ENCODE data around the gene TBX5. TPM values are rescaled to one million over a fixed set of nuclear protein-coding genes. Genes with fewer than 3 reads are reported as not detected.

TBX5 gene
- not detected in 3 replicates for polyA plus RNA-seq
- polyA plus RNA-seq (2011; ENCODE audit: low read depth), result not detected
- polyA plus RNA-seq (2011; cell fraction: cytosol; rRNA removed), result not detected in 2 replicates
- polyA plus RNA-seq (2011; cell fraction: nucleus; rRNA removed), result not detected in 2 replicates
- not detected in 2 replicates for polyA plus RNA-seq (2012; ENCODE audit: low replicate concordance)
- polyA minus RNA-seq, result not detected in 3 replicates
- not detected for polyA minus RNA-seq (2011; cell fraction: cytosol; rRNA and poly(A)+ RNA removed)
- polyA minus RNA-seq (2011; cell fraction: nucleus; rRNA and poly(A)+ RNA removed), result not detected in 2 replicates

GRCh38 chr12:114405519-114406271 is at the start of gene TBX5:
TBX5 (minus strand) TSS chr12:114406144; CDS start chr12:114403898, 2,246 bp downstream.
- Histone ChIP-seq H3K4me3 (ENCODE audit: control insufficient read depth in 2 of 3, extremely low read depth in 1 of 3, insufficient read depth in 2 of 3, low read depth in 1 of 3, low read length in 3 of 3) (no peak within 1 kb of the TSS), H3K9me1 (ENCODE audit: control insufficient read depth, extremely low read depth, insufficient read depth, low read length) (no peaks in the 10 kb centered on the region), H3K27me3 (ENCODE audit: control insufficient read depth, extremely low read depth, insufficient read depth, low read length) (peaks cover 96% of the 10 kb centered on the region), H3K36me3 (ENCODE audit: control insufficient read depth in 2 of 2, extremely low read depth in 1 of 2, insufficient read depth in 2 of 2, low read length in 2 of 2) (no peaks in the 10 kb centered on the region), H2AFZ (ENCODE audit: control insufficient read depth, low read length) (no peak within 1 kb of the TSS), H3K4me2 (ENCODE audit: control insufficient read depth, extremely low read depth, insufficient read depth, low read depth, low read length) (no peak within 1 kb of the TSS), H3K27ac (ENCODE audit: control insufficient read depth, insufficient read depth, low read length) (no peak within 1 kb of the TSS), H3K9me3 (ENCODE audit: control insufficient read depth, low read depth, low read length) (peaks cover 2% of the 10 kb centered on the region), H3K4me1 (ENCODE audit: control insufficient read depth, extremely low read depth, insufficient read depth, low read length) (no peaks in the 10 kb centered on the region), H3K9ac (ENCODE audit: control insufficient read depth, extremely low read depth, insufficient read depth, low read length) (no peak within 1 kb of the TSS), H4K20me1 (ENCODE audit: control insufficient read depth, extremely low read depth, insufficient read depth, low read length) (no peaks in the 10 kb centered on the region), H3K79me2 (ENCODE audit: control insufficient read depth, insufficient read depth, low read length) (no peaks in the 10 kb centered on the region)
- FAIRE-seq (no peak), DNase-seq (ENCODE audit: low read depth, low spot score) (no peak)
- TF ChIP-seq CTCF (optimal IDR thresholded peaks at IDR 0.05 in 1 of 3, IDR thresholded peaks at IDR 0.05 in 1 of 3, conservative IDR thresholded peaks at IDR 0.05 in 1 of 3; ENCODE audit: extremely low read depth in 1 of 3, insufficient read depth in 2 of 3, low read length in 3 of 3) (no peak), EZH2 (IDR thresholded peaks at IDR 0.05; ENCODE audit: low read length) (peak; percentile 64)
- dilution Hi-C loops (cut with MboI; ENCODE audit: extremely low pct_ligation_motif_present, low sequenced_read_pairs), result no loop called here

GRCh38 chr12:114451657-114452056 is 45.7 kb upstream of the TBX5 start:
- Histone ChIP-seq H3K4me2 (ENCODE audit: control insufficient read depth, extremely low read depth, insufficient read depth, low read depth, low read length) (no peak overlapping the region), H3K9ac (ENCODE audit: control insufficient read depth, extremely low read depth, insufficient read depth, low read length) (no peak overlapping the region), H3K9me3 (ENCODE audit: control insufficient read depth, low read depth, low read length) (no peaks in the 10 kb centered on the region), H3K4me1 (ENCODE audit: control insufficient read depth, extremely low read depth, insufficient read depth, low read length) (no peaks in the 10 kb centered on the region), H4K20me1 (ENCODE audit: control insufficient read depth, extremely low read depth, insufficient read depth, low read length) (no peaks in the 10 kb centered on the region), H3K79me2 (ENCODE audit: control insufficient read depth, insufficient read depth, low read length) (no peaks in the 10 kb centered on the region), H3K27ac (ENCODE audit: control insufficient read depth, insufficient read depth, low read length) (no peak overlapping the region), H3K36me3 (ENCODE audit: control insufficient read depth in 2 of 2, extremely low read depth in 1 of 2, insufficient read depth in 2 of 2, low read length in 2 of 2) (no peaks in the 10 kb centered on the region), H2AFZ (ENCODE audit: control insufficient read depth, low read length) (no peak overlapping the region), H3K27me3 (ENCODE audit: control insufficient read depth, extremely low read depth, insufficient read depth, low read length) (peaks cover 24% of the 10 kb centered on the region), H3K9me1 (ENCODE audit: control insufficient read depth, extremely low read depth, insufficient read depth, low read length) (no peaks in the 10 kb centered on the region), H3K4me3 (ENCODE audit: control insufficient read depth in 2 of 3, extremely low read depth in 1 of 3, insufficient read depth in 2 of 3, low read depth in 1 of 3, low read length in 3 of 3) (no peak overlapping the region)
- FAIRE-seq (no peak), DNase-seq (ENCODE audit: low read depth, low spot score) (no peak)
- dilution Hi-C loops (cut with MboI; ENCODE audit: extremely low pct_ligation_motif_present, low sequenced_read_pairs), result no loop called here
- TF ChIP-seq CTCF (optimal IDR thresholded peaks at IDR 0.05 in 1 of 3, IDR thresholded peaks at IDR 0.05 in 1 of 3, conservative IDR thresholded peaks at IDR 0.05 in 1 of 3; ENCODE audit: extremely low read depth in 1 of 3, insufficient read depth in 2 of 3, low read length in 3 of 3) (no peak), EZH2 (IDR thresholded peaks at IDR 0.05; ENCODE audit: low read length) (no peak)
